Measurements from ENCODE around the gene DCBLD1.
"Not testable (repeated sequence)": the region's sequence is repeated elsewhere in the genome, so short reads cannot be mapped to it uniquely, and the experiment has no call there.

DCBLD1 gene

GRCh38 chr6:117502580-117502979, 20.1 kb downstream of the DCBLD1 start:
- DNase-seq, result no peak

- no peak for DNase-seq
These were observed 20.7 kb downstream of the DCBLD1 start for GRCh38 chr6:117503211-117503610.

DNA sequence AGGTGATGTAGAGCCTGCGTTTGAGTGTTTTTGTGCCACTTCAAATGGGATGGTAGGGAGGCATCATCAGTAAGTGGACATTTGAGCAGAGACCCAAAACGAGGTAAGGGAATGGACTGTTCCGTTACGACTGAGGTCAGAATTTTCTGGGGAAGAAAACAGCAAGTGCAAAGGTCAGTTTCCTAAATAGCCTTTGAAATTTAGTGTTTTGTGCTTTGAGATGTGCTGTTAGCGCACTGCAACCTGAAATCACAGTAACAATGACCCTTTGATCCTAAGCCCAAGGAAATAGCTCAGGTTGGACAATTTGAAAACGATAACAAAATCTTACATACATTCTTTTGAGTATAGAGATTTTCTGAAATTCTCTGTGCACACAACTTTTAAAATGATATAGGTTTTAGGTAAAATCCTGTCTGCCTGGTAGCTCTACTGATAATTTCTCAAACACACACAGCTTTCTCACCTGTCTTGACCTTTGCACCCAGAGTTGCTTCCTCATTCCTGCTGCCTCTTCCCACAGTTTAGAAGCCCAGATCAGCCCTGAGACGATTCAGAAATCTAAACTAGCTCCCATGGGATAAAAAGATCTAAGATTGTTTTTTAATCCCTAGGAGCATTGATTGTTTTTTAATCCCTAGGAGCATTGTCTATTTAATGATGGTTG, 22.1 kb downstream of the DCBLD1 start:
- DNase-seq, result no peak

GRCh38 chr6:117505311-117505710, 22.8 kb downstream of the DCBLD1 start:
- DNase-seq, result no peak

DNA sequence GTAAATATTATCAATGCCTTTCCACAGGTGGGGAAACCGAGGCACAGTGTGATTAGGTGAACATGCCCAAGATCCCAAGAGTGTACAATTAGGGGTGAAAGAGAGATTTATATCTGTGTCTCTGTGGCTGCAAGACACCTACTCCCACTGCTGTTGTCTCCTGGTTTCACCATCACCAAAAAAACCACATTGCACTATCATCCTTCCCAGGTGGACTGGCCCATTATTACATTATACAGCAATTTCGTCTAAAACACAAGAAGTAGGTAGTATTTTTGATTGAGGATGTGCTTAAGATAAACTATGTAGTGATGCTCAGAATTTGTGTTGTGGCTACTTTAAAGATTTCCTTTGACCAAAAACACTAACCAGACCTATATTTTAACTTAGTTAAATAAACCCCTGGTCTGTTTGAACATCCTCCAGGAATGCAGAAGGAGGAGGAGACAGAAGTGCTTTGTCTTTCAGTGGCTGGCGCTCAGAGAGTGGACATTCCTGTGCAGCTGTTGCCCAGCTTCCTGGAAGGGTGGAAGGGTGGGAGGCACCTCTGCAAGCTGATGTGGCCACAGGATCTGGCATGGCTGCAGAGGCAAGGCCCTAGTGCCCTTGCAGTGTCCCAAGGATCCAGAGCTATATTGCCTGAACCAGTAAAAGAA, 23.8 kb downstream of the DCBLD1 start:
- DNase-seq, result no peak

DNA sequence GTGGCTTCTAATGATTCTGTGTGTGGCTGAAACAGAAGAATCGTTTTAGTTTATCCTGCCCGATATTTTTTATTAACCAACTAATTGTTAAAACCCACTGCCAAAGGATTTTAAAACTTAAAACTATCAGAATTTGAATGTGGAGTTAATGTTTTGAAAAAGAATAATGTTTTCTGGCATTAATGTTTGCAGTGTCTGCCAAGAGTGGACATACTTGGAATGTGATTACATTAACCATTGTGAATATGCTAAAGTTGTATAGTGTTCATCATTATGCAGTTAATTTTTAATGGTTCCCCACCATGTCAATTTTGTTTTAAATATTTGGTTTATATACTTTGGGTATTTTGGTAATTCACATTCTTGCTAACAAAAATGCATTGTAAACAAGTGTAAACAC, 24.4 kb downstream of the DCBLD1 start:
- no peak for DNase-seq

GRCh38 chr6:117508450-117508971, 26.0 kb downstream of the DCBLD1 start:
- no peak for DNase-seq

DNA sequence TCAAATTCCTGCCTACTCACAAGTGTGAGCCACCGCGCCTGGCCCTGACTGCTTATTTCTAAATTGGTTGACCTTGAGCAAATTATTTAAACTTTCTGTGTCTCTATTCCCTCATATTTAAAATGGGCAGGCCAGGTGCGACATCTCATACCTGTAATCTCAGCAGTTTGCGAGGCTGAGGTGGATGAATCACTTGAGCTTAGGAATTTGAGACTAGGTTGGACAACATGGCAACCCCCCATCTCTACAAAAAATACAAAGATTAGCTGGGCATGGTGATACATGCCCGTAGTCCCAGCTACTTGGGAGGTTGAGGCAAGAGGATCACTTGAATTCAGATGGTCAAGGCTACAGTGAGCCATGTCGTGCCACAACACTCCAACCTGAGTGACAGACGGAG, 26.5 kb downstream of the DCBLD1 start:
- DNase-seq, result no peak

- no peak for DNase-seq
These were observed 29.8 kb downstream of the DCBLD1 start for GRCh38 chr6:117512056-117512828.

DNA sequence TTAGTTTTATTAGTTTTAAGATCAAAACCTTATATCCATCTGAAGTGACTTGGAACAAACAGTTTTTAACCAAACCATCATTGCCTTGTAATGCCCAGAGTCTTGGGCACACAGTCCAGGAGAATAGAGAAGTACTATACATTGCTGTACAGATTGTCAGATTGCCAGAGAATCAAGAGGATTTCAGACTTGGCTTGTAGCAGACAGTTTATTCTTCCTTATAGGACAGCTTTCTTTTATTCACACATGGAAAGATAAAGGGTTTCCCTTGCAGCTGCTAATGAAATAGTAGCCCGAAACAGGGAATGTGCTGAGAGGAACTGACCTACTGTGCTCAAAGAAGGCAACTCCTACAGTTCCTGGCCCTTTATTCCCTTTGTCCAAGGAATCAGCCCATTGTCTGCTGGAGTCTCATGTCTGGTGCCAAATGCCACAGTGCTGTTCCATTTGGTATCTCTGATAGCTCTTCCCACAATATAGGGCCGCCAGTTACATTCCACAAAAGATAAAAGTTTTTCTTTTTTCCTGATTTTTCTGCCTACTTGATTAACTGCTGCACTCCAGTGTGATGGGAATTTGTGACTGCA, 30.6 kb downstream of the DCBLD1 start:
- DNase-seq, result no peak

DNA sequence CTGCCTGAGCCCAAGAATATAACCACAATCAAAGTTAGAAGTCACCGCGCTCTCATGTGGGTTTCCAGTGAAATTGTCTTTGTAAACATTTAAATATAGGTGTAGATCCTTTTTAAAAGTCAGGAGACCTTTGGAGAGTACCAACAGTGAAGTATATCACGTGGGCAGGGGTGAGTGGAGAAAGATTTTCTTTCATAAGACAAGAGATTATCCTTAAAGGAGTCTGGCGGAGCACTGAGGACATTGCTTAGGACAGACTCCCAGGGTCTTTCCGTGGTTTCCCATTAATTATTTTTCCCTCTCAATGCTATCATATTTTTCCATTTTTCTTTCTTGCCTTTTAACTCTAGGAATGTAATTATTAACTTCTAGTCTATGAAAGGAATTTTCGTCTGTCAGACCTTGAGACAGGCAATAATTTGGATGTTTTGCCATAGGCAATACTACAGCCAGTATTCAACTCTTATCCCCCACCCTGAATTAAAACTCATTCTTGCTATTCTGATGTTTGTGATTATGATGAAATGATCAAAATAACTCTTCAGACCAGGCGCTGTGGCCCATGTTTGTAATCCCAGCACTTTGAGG, 31.4 kb downstream of the DCBLD1 start:
- DNase-seq, result no peak

- no peak for DNase-seq
These were observed 32.2 kb downstream of the DCBLD1 start for GRCh38 chr6:117514655-117515054.

- no peak for DNase-seq
These were observed 32.9 kb downstream of the DCBLD1 start for GRCh38 chr6:117515326-117515725.

DNA sequence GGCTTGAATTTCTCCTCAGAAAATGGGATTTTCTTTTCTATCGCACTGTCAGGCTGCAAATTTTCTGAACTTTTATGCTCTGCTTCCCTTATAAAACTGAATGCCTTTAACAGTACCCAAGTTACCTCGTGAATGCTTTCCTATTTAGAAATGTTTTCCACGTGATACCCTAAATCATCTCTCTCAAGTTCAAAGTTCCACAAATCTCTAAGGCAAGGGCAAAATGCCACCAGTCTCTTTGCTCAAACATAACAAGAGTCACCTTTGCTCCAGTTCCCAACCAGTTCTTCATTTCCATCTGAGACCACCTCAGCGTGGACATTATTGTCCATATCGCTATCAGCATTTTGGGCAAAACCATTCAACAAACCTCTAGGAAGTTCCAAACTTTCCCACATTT, 35.5 kb downstream of the DCBLD1 start:
- not testable (repeated sequence) for DNase-seq

DNA sequence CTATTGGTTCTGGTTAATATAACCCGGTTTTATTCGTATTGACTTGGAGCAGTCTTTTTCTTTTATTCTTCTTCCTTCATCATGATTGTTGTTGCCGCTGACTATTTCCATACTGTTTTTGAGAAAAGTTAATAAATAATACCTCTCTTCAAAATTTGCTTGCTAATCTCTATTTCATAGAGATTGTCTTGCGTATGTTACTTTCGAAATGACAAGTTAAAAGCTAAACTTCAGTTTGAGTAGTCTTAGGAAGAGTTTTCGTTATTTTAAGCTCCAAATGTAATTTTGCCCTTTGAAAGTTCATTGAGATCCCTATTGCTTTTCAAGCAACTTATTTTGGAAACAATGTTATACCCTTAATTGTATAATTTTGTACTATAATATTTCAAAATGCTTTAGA, 36.4 kb downstream of the DCBLD1 start:
- no peak for DNase-seq

DNA sequence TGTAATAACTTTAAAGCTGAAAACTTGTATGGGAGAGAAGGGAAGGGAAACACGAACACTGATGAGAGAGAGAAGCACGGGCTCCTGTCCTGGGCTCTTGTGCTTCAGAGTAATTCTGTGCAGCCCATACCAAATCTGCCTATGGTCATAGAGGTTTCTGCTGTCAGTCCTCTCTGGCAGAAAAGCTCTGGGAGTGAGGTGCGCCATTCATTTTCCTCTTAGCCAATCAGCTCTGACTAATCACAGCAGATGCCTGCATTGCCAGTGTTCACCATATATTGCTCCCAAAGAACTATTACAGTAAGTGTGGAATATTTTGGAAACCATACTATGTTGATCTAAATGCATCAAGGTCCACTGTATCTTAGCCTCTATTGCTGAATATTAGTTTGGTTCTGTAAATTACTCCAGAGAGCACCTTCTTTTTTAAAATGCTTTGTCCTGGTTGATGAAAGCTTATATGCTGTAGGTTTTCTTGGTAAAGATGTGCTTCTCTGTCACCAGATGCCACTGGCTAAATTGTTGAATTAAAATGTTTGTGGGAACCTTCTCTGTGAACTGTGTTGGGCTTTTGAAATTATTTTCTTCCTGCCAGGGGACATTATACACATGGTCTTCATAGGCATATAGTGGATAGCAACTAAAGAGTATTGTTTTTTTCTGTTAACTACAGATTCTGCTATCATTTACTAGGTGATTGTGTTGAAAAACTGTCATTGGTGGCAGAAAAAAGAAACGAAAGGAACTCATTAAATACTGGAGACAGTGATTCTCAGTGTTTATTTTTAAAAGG, 38.3 kb downstream of the DCBLD1 start:
- DNase-seq, result no peak

DNA sequence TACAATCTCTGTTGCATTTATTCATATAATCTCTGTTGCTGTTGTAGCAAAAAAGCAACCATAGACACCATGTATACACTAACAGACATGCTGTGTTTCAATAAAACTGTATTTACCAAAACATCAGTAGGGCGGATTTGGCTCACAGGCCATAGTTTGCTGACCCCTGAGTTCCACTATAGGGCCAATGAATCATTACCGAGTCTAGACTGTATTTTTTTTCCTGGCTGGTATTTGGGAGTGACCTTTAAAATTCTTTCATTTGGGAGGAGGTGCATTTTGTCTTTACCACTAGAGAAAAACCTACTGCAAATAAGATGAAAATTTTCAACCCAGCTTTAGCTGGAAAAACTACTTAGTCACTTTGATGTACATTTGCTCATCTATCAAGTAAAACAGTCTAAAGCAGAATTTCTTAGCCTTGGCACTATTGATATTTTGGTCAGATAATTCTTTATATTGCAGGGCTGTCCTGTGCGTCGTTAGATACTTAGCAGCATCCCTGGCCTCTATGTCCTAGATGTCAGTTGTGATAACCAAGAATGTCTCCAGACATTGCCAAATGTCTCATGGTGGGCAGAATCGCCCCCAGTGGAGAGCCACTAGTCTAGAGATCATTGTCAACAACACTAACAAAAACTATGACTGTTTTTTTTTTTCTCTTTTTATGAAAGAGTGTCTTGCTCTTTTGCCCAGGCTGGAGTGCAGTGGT, 39.5 kb downstream of the DCBLD1 start:
- no peak for DNase-seq

DNA sequence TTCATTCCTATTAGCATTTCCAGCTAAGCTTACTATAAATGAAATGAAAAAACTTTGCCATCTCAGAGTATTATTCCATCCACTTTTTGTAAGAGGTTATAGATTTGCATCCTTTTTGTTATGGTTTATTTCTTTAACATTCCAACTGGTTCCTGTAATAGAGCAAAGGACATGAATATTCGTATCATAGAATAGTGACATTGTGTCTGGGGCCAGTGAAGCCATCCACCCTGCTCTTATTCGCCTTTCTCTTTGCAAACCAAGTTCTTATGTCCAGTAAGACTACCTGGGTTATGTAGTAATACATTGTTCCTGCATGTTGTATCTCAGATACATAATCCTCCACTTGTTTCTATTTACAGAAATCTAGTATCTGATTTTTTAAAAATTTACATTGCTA, 43.1 kb downstream of the DCBLD1 start:
- no peak for DNase-seq

DNA sequence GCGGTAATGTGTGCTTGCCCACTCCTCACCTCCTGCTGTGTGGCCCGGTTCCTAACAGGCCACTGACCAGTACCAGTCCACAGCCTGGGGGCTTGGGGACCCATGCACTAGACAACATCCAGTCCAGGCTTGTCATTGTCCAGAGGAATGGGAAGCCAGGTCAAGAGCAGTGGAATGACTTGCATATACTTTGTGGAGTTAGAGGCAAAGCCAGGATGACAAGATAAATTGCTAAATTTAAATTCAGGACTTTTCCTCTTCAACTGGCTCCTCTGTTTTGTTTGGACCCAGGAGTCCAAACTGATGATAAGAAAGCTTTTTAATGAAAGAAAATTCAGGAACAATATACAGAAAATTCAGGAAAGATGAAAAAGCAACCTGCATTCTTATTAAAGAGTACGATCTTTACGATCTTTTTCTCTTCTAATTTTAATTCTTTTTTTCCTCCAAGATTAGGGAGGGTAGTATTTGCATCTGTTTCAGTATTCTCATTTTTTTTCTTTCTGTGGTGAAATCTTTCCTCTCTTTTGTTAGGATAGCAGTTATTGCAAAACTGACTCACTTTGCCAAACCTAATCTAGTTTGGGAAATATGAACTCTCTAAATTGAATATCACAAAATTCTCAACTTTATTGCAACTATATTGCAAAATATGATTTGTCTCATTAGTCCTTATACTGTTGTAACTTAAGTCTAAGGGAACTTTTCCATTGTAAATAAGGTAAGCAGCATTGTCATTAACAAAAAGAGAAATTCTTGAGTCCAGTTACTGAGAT, 48.2 kb downstream of the DCBLD1 start:
- no peak for DNase-seq

- DNase-seq, result no peak
These were observed 48.9 kb downstream of the DCBLD1 start for GRCh38 chr6:117531346-117531745.
